Measurements from ENCODE around the gene AFF3.
"Not testable (repeated sequence)": the region's sequence is repeated elsewhere in the genome, so short reads cannot be mapped to it uniquely, and the experiment has no call there.

The AFF3 gene

GRCh38 chr2:99933894-99934650 is 208.3 kb downstream of the AFF3 start:
- no peak overlapping the region for H3K27ac ChIP-seq (ENCODE audit: low read depth, low read length, poor library complexity, severe bottlenecking)
- no peak overlapping the region for H3K9ac ChIP-seq (ENCODE audit: low read length)
- TF ChIP-seq EZH2 (IDR thresholded peaks at IDR 0.05; ENCODE audit: borderline replicate concordance, low read length) (no peak), CTCF (IDR thresholded peaks at IDR 0.05; ENCODE audit: low read length) (peak; percentile 10; the same call in 1 of the 2 replicates)
- no peaks in the 10 kb centered on the region for H3K9me3 ChIP-seq (ENCODE audit: low read length)
- no peak overlapping the region for H2AFZ ChIP-seq (ENCODE audit: low read length)
- H3F3A ChIP-seq (ENCODE audit: insufficient read depth, low read length), result no peaks in the 10 kb centered on the region
- H4K20me1 ChIP-seq (ENCODE audit: insufficient read depth, low read length), result no peaks in the 10 kb centered on the region
- no peaks in the 10 kb centered on the region for H3K9me2 ChIP-seq (ENCODE audit: low read depth, low read length)
- H3K4me2 ChIP-seq (ENCODE audit: low read length), result no peak overlapping the region
- no peaks in the 10 kb centered on the region for H3K27me3 ChIP-seq (ENCODE audit: insufficient read depth, low read length)
- peaks cover 95% of the 10 kb centered on the region for H3K36me3 ChIP-seq (ENCODE audit: insufficient read depth, low read length)
- H3K79me2 ChIP-seq (ENCODE audit: insufficient read depth, low read length), result no peaks in the 10 kb centered on the region
- no peak overlapping the region for H3K4me3 ChIP-seq (ENCODE audit: low read depth, low read length, poor library complexity, severe bottlenecking)
- peaks cover 72% of the 10 kb centered on the region for H3K4me1 ChIP-seq (ENCODE audit: insufficient read depth, low read length, severe bottlenecking)

GRCh38 chr2:99933491-99933890 is 208.9 kb downstream of the AFF3 start:
- not testable (repeated sequence) for H3K4me2 ChIP-seq (ENCODE audit: low read length); H3K9me2 ChIP-seq (ENCODE audit: low read depth, low read length); H3K9me3 ChIP-seq (ENCODE audit: low read length); H3K4me3 ChIP-seq (ENCODE audit: low read depth, low read length, poor library complexity, severe bottlenecking); H3K27ac ChIP-seq (ENCODE audit: low read depth, low read length, poor library complexity, severe bottlenecking); H3K27me3 ChIP-seq (ENCODE audit: insufficient read depth, low read length); H3K9ac ChIP-seq (ENCODE audit: low read length); H2AFZ ChIP-seq (ENCODE audit: low read length); H3F3A ChIP-seq (ENCODE audit: insufficient read depth, low read length); H4K20me1 ChIP-seq (ENCODE audit: insufficient read depth, low read length); H3K79me2 ChIP-seq (ENCODE audit: insufficient read depth, low read length)
- peaks cover 78% of the 10 kb centered on the region for H3K4me1 ChIP-seq (ENCODE audit: insufficient read depth, low read length, severe bottlenecking)
- H3K36me3 ChIP-seq (ENCODE audit: insufficient read depth, low read length), result peaks cover 94% of the 10 kb centered on the region

- Histone ChIP-seq H3K4me3 (ENCODE audit: low read depth, low read length, poor library complexity, severe bottlenecking) (no peak overlapping the region), H3F3A (ENCODE audit: insufficient read depth, low read length) (no peaks in the 10 kb centered on the region), H3K27me3 (ENCODE audit: insufficient read depth, low read length) (no peaks in the 10 kb centered on the region), H4K20me1 (ENCODE audit: insufficient read depth, low read length) (no peaks in the 10 kb centered on the region), H3K4me2 (ENCODE audit: low read length) (no peak overlapping the region; the same call in 1 of the 2 replicates), H3K27ac (ENCODE audit: low read depth, low read length, poor library complexity, severe bottlenecking) (peak overlapping the region; percentile 72), H3K79me2 (ENCODE audit: insufficient read depth, low read length) (no peaks in the 10 kb centered on the region; the same call in 1 of the 2 replicates), H3K36me3 (ENCODE audit: insufficient read depth, low read length) (peaks cover 78% of the 10 kb centered on the region), H3K9me3 (ENCODE audit: low read length) (no peaks in the 10 kb centered on the region), H3K4me1 (ENCODE audit: insufficient read depth, low read length, severe bottlenecking) (peaks cover 52% of the 10 kb centered on the region), H3K9ac (ENCODE audit: low read length) (no peak overlapping the region), H3K9me2 (ENCODE audit: low read depth, low read length) (no peaks in the 10 kb centered on the region), H2AFZ (ENCODE audit: low read length) (no peak overlapping the region)
- no peak for TF ChIP-seq EZH2 (IDR thresholded peaks at IDR 0.05; ENCODE audit: borderline replicate concordance, low read length)
- TF ChIP-seq CTCF (IDR thresholded peaks at IDR 0.05; ENCODE audit: low read length), result no peak
Observed at GRCh38 chr2:99928470-99929053, 213.8 kb downstream of the AFF3 start.

- not testable (repeated sequence) for H3F3A ChIP-seq (ENCODE audit: insufficient read depth, low read length); H3K9me3 ChIP-seq (ENCODE audit: low read length); H3K4me2 ChIP-seq (ENCODE audit: low read length); H4K20me1 ChIP-seq (ENCODE audit: insufficient read depth, low read length); H3K27me3 ChIP-seq (ENCODE audit: insufficient read depth, low read length); H3K79me2 ChIP-seq (ENCODE audit: insufficient read depth, low read length); H3K9ac ChIP-seq (ENCODE audit: low read length); H2AFZ ChIP-seq (ENCODE audit: low read length); H3K4me3 ChIP-seq (ENCODE audit: low read depth, low read length, poor library complexity, severe bottlenecking); H3K9me2 ChIP-seq (ENCODE audit: low read depth, low read length)
- Histone ChIP-seq H3K36me3 (ENCODE audit: insufficient read depth, low read length) (peaks cover 79% of the 10 kb centered on the region), H3K4me1 (ENCODE audit: insufficient read depth, low read length, severe bottlenecking) (peaks cover 48% of the 10 kb centered on the region), H3K27ac (ENCODE audit: low read depth, low read length, poor library complexity, severe bottlenecking) (peak overlapping the region; percentile 72)
Observed at GRCh38 chr2:99927690-99928207, 214.6 kb downstream of the AFF3 start.

All from OCI-LY1 (cell line).